GM23248 (cell line): ENCODE measurements around the gene SPATS1. TPM values are rescaled to one million over a fixed set of nuclear protein-coding genes. Genes with fewer than 3 reads are reported as not detected.

Source experiments
- DNase-seq: peaks from one replicate; pipeline ENCODE4 v3.0.0-alpha.2; 2015
- H2AFZ ChIP-seq: fragments of 200-600 bp; sonication (generic); 2 replicates; pipeline ENCODE4 v1.6.1; 2016; ENCODE audit warnings: antibody characterized with exemption
- H3F3A ChIP-seq: fragments of 200-600 bp; sonication (generic); 2 replicates; pipeline ENCODE4 v1.6.1; 2016; ENCODE audit warnings: mild to moderate bottlenecking, antibody characterized with exemption, mixed run types; ENCODE audit not compliant: insufficient read depth
- H3K27ac ChIP-seq: fragments of 200-600 bp; sonication (generic); 2 replicates; pipeline ENCODE4 v1.5.1; 2016; ENCODE audit warnings: mild to moderate bottlenecking
- H3K27me3 ChIP-seq: fragments of 200-600 bp; sonication (generic); replicated peaks from 2 replicates; pipeline ENCODE4 v1.6.1; 2016; ENCODE audit warnings: mild to moderate bottlenecking; ENCODE audit not compliant: insufficient read depth
- H3K36me3 ChIP-seq: fragments of 200-600 bp; sonication (generic); 2 replicates; pipeline ENCODE4 v1.6.1; 2016; ENCODE audit warnings: low read depth, mild to moderate bottlenecking
- H3K4me1 ChIP-seq: fragments of 200-600 bp; sonication (generic); 2 replicates; pipeline ENCODE4 v1.6.1; 2016; ENCODE audit warnings: mild to moderate bottlenecking; ENCODE audit not compliant: insufficient read depth
- H3K4me2 ChIP-seq: fragments of 200-600 bp; sonication (generic); one replicate; pipeline ENCODE4 v1.6.1; 2016; ENCODE audit warnings: mild to moderate bottlenecking; ENCODE audit not compliant: unreplicated experiment
- H3K4me3 ChIP-seq: fragments of 200-600 bp; sonication (generic); 2 replicates; pipeline ENCODE4 v1.5.1; 2016; ENCODE audit warnings: mild to moderate bottlenecking
- H3K79me2 ChIP-seq: fragments of 200-600 bp; sonication (generic); 2 replicates; pipeline ENCODE4 v1.6.1; 2016; ENCODE audit warnings: mild to moderate bottlenecking; ENCODE audit not compliant: insufficient read depth
- H3K9ac ChIP-seq: fragments of 200-600 bp; sonication (generic); 2 replicates; pipeline ENCODE4 v1.6.1; 2016; ENCODE audit warnings: mild to moderate bottlenecking
- H3K9me2 ChIP-seq: fragments of 200-600 bp; sonication (generic); 2 replicates; pipeline ENCODE4 v1.6.1; 2016; ENCODE audit warnings: mixed run types, mild to moderate bottlenecking, moderate library complexity; ENCODE audit not compliant: insufficient read depth
- H3K9me3 ChIP-seq: fragments of 200-600 bp; sonication (generic); one replicate; pipeline ENCODE4 v1.6.1; 2017; ENCODE audit warnings: low read depth
- H4K20me1 ChIP-seq: fragments of 200-600 bp; sonication (generic); 2 replicates; pipeline ENCODE4 v1.6.0; 2016; ENCODE audit not compliant: insufficient read depth
- EZH2 ChIP-seq: fragments of 200-600 bp; sonication (generic); IDR thresholded peaks from 2 replicates; pipeline ENCODE4 v1.6.1; 2018; ENCODE audit warnings: antibody characterized with exemption, mild to moderate bottlenecking; ENCODE audit not compliant: insufficient read depth, poor library complexity, severe bottlenecking
- EZH2phosphoT487 ChIP-seq: fragments of 200-600 bp; sonication (generic); IDR thresholded peaks from 2 replicates; pipeline ENCODE4 v1.6.1; 2018; ENCODE audit warnings: antibody characterized with exemption, moderate library complexity, mild to moderate bottlenecking, low read depth; ENCODE audit not compliant: insufficient read depth
- WGBS, 2 experiments: methylation state at CpG; one replicate each; pipeline ENCODE4 v1.1.6; 2015 to 2017; ENCODE audit warnings: low lambda C conversion rate in 2 of 2, low coverage in 1 of 2; ENCODE audit errors: missing lambda C conversion rate in 2 of 2; 5-methylcytosine and 5-hydroxymethylcytosine counted together
- in situ Hi-C: fragments of 300-500 bp; cut with MboI; formaldehyde crosslinking; loops from 2 replicates; pipeline ENCODE4 v1.15.0; 2020
- polyA plus RNA-seq: library from polyadenylated mRNA; unstranded; fragments of >200 nt; fragmentation: Nextera tagmentation; extraction: Ambion mirVana; gene quantifications from 2 replicates; pipeline ENCODE4 v1.2.1, GENCODE V29; 2016
- total RNA-seq: library from RNA; depleted of rRNA; stranded (reverse); fragments of >200 nt; shearing (Covaris generic); gene quantifications from 2 replicates; pipeline ENCODE4 v1.2.3, GENCODE V29; 2014

SPATS1 gene
- total and polyA plus RNA-seq, 2 experiments from 2014 or later = not detected

DNA sequence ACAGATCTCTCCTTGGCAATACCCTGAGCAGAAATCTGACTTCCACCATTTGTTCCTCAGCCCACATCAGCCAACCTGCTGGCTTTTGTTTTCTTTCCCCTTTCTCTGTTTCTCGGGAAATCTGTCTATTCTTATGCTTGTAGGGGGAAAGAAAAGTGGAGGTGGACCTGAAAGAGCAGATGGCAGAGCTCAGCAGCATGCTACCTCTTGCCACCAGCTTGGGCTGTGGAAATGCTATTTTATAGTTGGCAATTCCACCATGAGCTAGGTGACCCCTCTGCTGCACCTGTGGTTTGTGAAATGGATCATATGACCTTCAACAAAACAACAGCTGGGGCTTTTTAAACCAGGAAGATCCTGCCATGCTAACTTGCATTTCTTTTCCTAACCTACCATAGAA lies 6.8 kb upstream of the SPATS1 start:
- in situ Hi-C loops = loop anchor here (5.0 kb wide), 1 partner anchor 63 kb away; the partner anchor contains the start of gene TMEM151B
- H3K9me2 ChIP-seq = no peaks in the 10 kb centered on the region
- no peaks in the 10 kb centered on the region for H3K79me2 ChIP-seq
- no peak overlapping the region for H2AFZ ChIP-seq
- no peaks in the 10 kb centered on the region for H4K20me1 ChIP-seq
- no peak overlapping the region for H3K27ac ChIP-seq
- no peaks in the 10 kb centered on the region for H3K36me3 ChIP-seq
- no peak overlapping the region for H3K4me2 ChIP-seq
- no peak overlapping the region for H3K4me3 ChIP-seq
- H3K4me1 ChIP-seq = no peaks in the 10 kb centered on the region
- H3K27me3 ChIP-seq = peaks cover 9% of the 10 kb centered on the region
- no peak overlapping the region for H3K9ac ChIP-seq
- H3F3A ChIP-seq = no peaks in the 10 kb centered on the region
- DNase-seq = no peak
- TF ChIP-seq EZH2 (no peak), EZH2phosphoT487 (no peak)
- WGBS, 2 experiments = 81 to 89% methylated on average over 1 of the region's 1 CpG
- H3K9me3 ChIP-seq = no peaks in the 10 kb centered on the region

DNA sequence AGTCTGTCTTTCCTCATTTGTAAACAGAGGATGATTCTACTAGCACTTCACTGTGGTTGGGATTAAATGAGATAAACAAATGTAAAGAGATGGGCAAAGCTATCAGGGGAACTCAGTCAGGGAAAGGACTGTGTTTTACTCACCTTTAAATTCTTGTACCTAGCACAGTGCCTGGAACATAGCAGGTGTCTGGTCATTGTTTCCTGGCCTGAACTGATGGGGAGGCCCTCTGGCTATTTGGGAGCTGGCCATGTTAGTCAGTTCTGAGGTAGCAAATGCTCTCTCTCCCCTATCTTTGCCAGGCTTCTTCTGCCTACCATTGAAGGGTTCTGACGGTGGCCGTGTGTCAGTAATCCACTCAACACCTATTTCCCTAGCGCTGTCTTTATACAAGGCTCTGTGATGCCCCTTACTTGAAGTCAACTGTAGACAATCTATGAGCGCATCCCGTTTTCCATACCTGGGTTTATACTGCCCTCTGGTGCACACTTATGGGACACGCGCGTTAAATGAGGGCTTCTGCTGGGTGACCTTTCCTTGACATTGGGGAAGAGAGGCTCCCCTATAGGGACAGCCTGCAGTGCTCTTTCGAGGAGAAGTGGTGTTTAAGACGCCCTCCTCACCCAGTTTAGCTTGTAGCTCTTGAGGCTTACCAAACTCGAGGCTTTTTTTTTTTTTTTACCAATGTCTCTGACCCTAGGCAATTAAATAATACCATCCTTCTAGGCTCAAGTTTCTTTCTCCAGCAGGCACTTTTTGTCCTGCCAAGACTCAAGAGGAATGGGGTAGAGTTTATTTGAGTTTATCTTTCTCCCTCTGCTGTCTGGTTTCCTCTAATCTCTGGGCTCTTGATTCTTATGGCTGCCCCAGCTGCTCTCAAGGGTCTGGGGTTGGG lies 4.0 kb upstream of the SPATS1 start:
- TF ChIP-seq EZH2 (no peak), EZH2phosphoT487 (no peak)
- H3K9ac ChIP-seq = no peak overlapping the region
- no peak overlapping the region for H3K4me3 ChIP-seq
- no peak overlapping the region for H3K4me2 ChIP-seq
- H3K27me3 ChIP-seq = peaks cover 28% of the 10 kb centered on the region
- no peaks in the 10 kb centered on the region for H3K79me2 ChIP-seq
- no peaks in the 10 kb centered on the region for H3K9me3 ChIP-seq
- in situ Hi-C loops = loop anchor here (5.0 kb wide), 1 partner anchor 66 kb away; the partner anchor contains the start of gene TMEM151B
- H3K27ac ChIP-seq = no peak overlapping the region
- DNase-seq = peak; percentile 77
- no peaks in the 10 kb centered on the region for H3F3A ChIP-seq
- 1 to 3% methylated on average over 11 of the region's 11 CpGs for WGBS, 2 experiments
- no peaks in the 10 kb centered on the region for H4K20me1 ChIP-seq
- no peaks in the 10 kb centered on the region for H3K4me1 ChIP-seq
- no peak overlapping the region for H2AFZ ChIP-seq
- H3K9me2 ChIP-seq = no peaks in the 10 kb centered on the region
- no peaks in the 10 kb centered on the region for H3K36me3 ChIP-seq

DNA sequence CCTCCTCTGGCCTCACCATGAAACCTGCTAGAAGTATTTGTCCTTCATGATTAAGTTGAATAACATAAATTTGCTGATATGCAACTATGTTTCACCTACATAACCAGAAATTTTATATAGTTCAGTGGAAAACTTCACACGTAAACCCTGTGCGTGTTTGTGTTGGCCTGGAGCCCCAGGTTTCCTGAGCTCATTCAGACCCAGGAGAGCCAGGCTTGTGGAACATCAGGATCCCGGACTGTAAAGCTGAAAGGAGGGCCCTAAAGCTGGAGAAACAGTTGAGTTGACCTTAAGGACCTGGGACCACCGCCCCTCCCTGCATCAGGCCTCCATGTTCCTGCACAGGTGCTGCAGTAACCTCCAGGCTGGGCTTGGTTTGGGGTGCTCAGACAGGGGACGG lies 3.1 kb upstream of the SPATS1 start:
- H3K4me3 ChIP-seq = no peak overlapping the region
- TF ChIP-seq EZH2phosphoT487 (no peak), EZH2 (no peak)
- H3K4me1 ChIP-seq = no peaks in the 10 kb centered on the region
- in situ Hi-C loops = loop anchor here (5.0 kb wide), 1 partner anchor 67 kb away; the partner anchor contains the start of gene TMEM151B
- H3K9me3 ChIP-seq = no peaks in the 10 kb centered on the region
- H3K9ac ChIP-seq = no peak overlapping the region
- WGBS, 2 experiments = 74 to 75% methylated on average over 5 of the region's 5 CpGs
- H2AFZ ChIP-seq = no peak overlapping the region
- no peaks in the 10 kb centered on the region for H3K9me2 ChIP-seq
- H3K36me3 ChIP-seq = no peaks in the 10 kb centered on the region
- no peaks in the 10 kb centered on the region for H4K20me1 ChIP-seq
- H3K79me2 ChIP-seq = no peaks in the 10 kb centered on the region
- H3K27me3 ChIP-seq = peaks cover 37% of the 10 kb centered on the region
- no peak overlapping the region for H3K4me2 ChIP-seq
- no peak overlapping the region for H3K27ac ChIP-seq
- no peak for DNase-seq
- no peaks in the 10 kb centered on the region for H3F3A ChIP-seq

DNA sequence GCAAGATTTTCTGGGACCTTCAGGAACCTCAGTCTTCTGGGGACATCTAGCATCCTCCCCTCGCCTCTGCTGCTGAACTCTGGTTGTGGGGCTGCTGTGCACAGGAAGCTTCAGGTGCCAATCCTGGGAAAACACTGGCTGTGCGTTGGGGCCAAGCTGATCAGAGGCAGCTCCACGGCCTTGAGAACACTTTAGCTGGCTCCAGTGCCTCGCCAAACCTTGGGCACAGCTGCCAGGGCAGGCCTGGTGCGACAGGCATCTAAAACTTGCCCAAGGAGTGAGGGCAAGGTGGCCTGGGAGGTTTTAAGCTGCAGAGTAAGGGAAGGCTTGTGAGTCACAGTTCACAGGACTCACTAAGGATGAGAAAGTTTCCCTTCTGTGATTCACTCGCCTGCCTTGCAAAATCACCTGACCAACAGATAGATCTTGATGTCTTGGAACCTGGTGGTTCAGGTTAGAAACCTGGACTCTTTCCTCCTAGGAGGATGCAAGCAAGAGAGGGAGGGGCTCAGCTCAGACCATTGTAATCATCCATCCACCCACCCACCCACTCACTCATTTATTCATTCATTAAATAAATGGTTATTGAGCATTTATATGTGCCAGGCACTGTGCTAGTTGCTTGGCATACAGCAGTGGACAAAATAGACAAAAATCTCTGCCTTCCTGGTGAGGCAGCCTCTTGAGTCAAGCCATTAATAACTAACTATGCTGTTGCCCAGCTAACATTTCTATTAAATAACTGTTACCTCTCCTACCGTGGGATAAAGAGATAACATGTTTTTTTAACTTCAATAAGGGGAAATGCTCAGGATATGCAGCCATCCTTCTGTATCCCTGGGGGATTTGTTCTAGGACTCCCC lies 2.5 kb upstream of the SPATS1 start:
- in situ Hi-C loops = loop anchor here (5.0 kb wide), 1 partner anchor 68 kb away; the partner anchor contains the start of gene TMEM151B
- 67 to 75% methylated on average over 7 of the region's 7 CpGs for WGBS, 2 experiments
- no peaks in the 10 kb centered on the region for H3F3A ChIP-seq
- H3K9me2 ChIP-seq = no peaks in the 10 kb centered on the region
- no peak for TF ChIP-seq EZH2phosphoT487
- no peak for TF ChIP-seq EZH2
- DNase-seq = peak; percentile 79
- H3K4me3 ChIP-seq = no peak overlapping the region
- H2AFZ ChIP-seq = no peak overlapping the region
- H3K4me2 ChIP-seq = no peak overlapping the region
- H3K4me1 ChIP-seq = no peaks in the 10 kb centered on the region
- H3K9ac ChIP-seq = no peak overlapping the region
- no peaks in the 10 kb centered on the region for H3K9me3 ChIP-seq
- peaks cover 44% of the 10 kb centered on the region for H3K27me3 ChIP-seq
- no peak overlapping the region for H3K27ac ChIP-seq
- no peaks in the 10 kb centered on the region for H4K20me1 ChIP-seq
- no peaks in the 10 kb centered on the region for H3K36me3 ChIP-seq
- H3K79me2 ChIP-seq = no peaks in the 10 kb centered on the region
